PC-9 (cell line): ENCODE measurements around the gene DCLK2. TPM values are rescaled to one million over a fixed set of nuclear protein-coding genes. Genes with fewer than 3 reads are reported as not detected.

Source experiments
- BruUV-seq: library from RNA; stranded (reverse); fragments of 400-500 nt; replicated peaks from 2 replicates; lab custom pipeline; 2021; lab: Mats Ljungman, UMichigan
- CTCF ChIA-PET: fragments of 300-600 bp; sonication (Branson Sonifier 250); formaldehyde crosslinking; loops from one replicate; lab custom pipeline; 2022; ENCODE audit warnings: antibody characterized with exemption; lab: Charles Lee
- POLR2A ChIA-PET: fragments of 300-600 bp; sonication (Branson Sonifier 250); formaldehyde crosslinking; loops from one replicate; lab custom pipeline; 2022; ENCODE audit warnings: antibody characterized with exemption; ENCODE audit not compliant: unreplicated experiment; lab: Charles Lee
- DNase-seq, 2 experiments: peaks; one replicate each; pipeline versions ENCODE4 v3.0.0 to v3.0.0-alpha.2; 2015 to 2022; ENCODE audit warnings: mixed read lengths in 1 of 2
- H2AFZ ChIP-seq: fragments of 200-600 bp; sonication (generic); 2 replicates; pipeline ENCODE4 v1.8.1; 2017; ENCODE audit warnings: antibody characterized with exemption
- H3F3A ChIP-seq: fragments of 200-600 bp; sonication (generic); 2 replicates; pipeline ENCODE4 v1.8.1; 2017; ENCODE audit warnings: antibody characterized with exemption, mild to moderate bottlenecking, low read depth; ENCODE audit not compliant: insufficient read depth
- H3K27ac ChIP-seq: fragments of 200-600 bp; sonication (generic); 2 replicates; pipeline ENCODE4 v1.6.1; 2016; ENCODE audit warnings: mixed run types
- H3K27me3 ChIP-seq: fragments of 200-600 bp; sonication (generic); 2 replicates; pipeline ENCODE4 v1.6.1; 2016; ENCODE audit warnings: low read depth, mixed run types; ENCODE audit not compliant: insufficient read depth
- H3K36me3 ChIP-seq: fragments of 200-600 bp; sonication (generic); 2 replicates; pipeline ENCODE4 v1.6.1; 2016; ENCODE audit warnings: low read depth, mixed run types
- H3K4me1 ChIP-seq: fragments of 200-600 bp; sonication (generic); replicated peaks from 2 replicates; pipeline ENCODE4 v1.6.1; 2016; ENCODE audit warnings: mixed run types; ENCODE audit not compliant: insufficient read depth
- H3K4me2 ChIP-seq: fragments of 200-600 bp; sonication (generic); 2 replicates; pipeline ENCODE4 v1.6.1; 2017; ENCODE audit warnings: mixed run types
- H3K4me3 ChIP-seq: fragments of 200-600 bp; sonication (generic); 2 replicates; pipeline ENCODE4 v1.6.1; 2016; ENCODE audit warnings: mixed run types
- H3K79me2 ChIP-seq: fragments of 200-600 bp; sonication (generic); 2 replicates; pipeline ENCODE4 v1.6.1; 2017; ENCODE audit warnings: low read depth, mixed run types
- H3K9me2 ChIP-seq: fragments of 200-600 bp; sonication (generic); 2 replicates; pipeline ENCODE4 v1.8.1; 2017; ENCODE audit warnings: mild to moderate bottlenecking; ENCODE audit not compliant: insufficient read depth
- H3K9me3 ChIP-seq: fragments of 200-600 bp; sonication (generic); 2 replicates; pipeline ENCODE4 v1.8.1; 2016; ENCODE audit warnings: low read depth; ENCODE audit not compliant: insufficient read depth
- H4K20me1 ChIP-seq: fragments of 200-600 bp; sonication (generic); 2 replicates; pipeline ENCODE4 v1.8.1; 2017; ENCODE audit not compliant: insufficient read depth
- EZH2 ChIP-seq: fragments of 200-600 bp; sonication (generic); IDR thresholded peaks from 2 replicates; pipeline ENCODE4 v1.8.0; 2017; ENCODE audit warnings: antibody characterized with exemption, low read depth
- intact Hi-C: fragments of 100-400 bp; cut with micrococcal nuclease; formaldehyde crosslinking; loops from one replicate; pipeline ENCODE4 v1.10.0; 2022; ENCODE audit not compliant: unreplicated experiment
- total RNA-seq: library from RNA; stranded (reverse); gene quantifications from 2 replicates; pipeline ENCODE4 v1.2.3, GENCODE V29; 2021
- TF ChIP-seq, protein P1 (sequence below): fragments of 200-600 bp; sonication (generic); conservative IDR thresholded peaks from 2 replicates; pipeline ENCODE4 v1.6.1; 2017; ENCODE audit warnings: mixed run types, antibody characterized with exemption, mild to moderate bottlenecking, moderate library complexity

Gene DCLK2
- total RNA-seq, 1 experiment from 2014 or later, result 0.41 TPM

DNA sequence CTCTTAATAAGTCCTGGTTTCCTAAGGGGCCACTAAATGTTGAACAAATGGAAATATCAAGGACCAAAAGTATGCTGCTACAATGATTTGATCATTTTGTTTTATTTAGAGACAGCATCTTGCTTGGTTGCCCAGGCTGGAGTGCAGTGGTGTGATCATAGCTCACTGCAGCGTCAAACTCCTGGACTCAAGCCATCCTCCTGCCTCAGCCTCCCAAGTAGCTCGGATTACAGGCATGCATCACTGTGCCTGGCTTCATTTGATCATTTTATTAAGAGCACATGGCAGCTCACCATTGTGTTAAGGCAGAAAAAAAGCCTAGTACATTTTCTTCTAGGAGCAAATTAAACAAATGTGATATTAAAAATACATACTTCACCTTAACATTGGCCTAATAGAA lies 52.7 kb downstream of the DCLK2 start:
- no TSS peak for BruUV-seq
- Histone ChIP-seq H3K4me1 (peaks cover 15% of the 10 kb centered on the region; the same call in 1 of the 2 replicates), H3K79me2 (no peaks in the 10 kb centered on the region), H3K4me2 (no peak overlapping the region), H3K9me2 (no peaks in the 10 kb centered on the region), H3F3A (no peaks in the 10 kb centered on the region), H4K20me1 (no peaks in the 10 kb centered on the region), H3K27ac (no peak overlapping the region), H3K36me3 (no peaks in the 10 kb centered on the region), H2AFZ (no peak overlapping the region), H3K4me3 (no peak overlapping the region), H3K27me3 (no peaks in the 10 kb centered on the region), H3K9me3 (no peaks in the 10 kb centered on the region)
- CTCF ChIA-PET, result no interaction called here
- intact Hi-C loops, result no loop called here
- TF ChIP-seq EZH2, result no peak
- no peak for DNase-seq
- POLR2A ChIA-PET, result no interaction called here

DNA sequence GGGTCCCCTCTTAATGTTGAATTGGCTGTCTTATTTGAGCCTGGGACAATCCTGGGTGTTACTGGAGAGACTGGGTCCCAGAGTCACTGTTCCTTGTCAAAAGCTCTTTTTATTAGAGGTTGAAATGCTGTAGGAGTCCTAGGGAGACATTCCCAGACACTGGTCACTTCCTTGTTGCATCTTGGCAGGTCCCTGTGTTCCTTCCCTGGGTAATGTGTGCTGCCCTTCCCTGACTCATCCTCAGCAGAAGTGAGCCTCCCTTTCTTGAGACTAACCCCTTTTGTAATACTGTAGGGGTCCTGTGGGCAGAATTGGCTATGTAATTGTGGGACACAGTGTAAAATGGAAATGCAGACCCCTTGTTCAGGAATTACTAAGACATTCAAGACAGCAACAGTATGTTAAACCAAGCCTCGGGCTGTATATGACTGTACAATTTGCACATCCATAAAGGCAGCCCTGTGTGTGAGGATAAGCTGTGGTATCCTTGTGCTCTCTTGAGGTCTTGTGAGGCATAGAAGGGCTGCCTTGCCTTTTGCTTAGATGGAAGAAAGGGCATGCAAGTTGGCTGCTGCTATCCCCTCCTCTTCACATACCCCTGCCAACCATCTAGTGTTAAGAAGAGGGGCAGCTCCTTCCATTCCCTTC lies 53.5 kb downstream of the DCLK2 start:
- no peaks in the 10 kb centered on the region for H3K9me2 ChIP-seq
- no peaks in the 10 kb centered on the region for H3F3A ChIP-seq
- H3K27me3 ChIP-seq, result no peaks in the 10 kb centered on the region
- no peak overlapping the region for H3K27ac ChIP-seq
- no peak overlapping the region for H2AFZ ChIP-seq
- intact Hi-C loops, result no loop called here
- ChIA-PET CTCF (interaction anchor here (0.6 kb wide), 1 partner anchor 13 kb away, joined by 3 read pairs; no protein-coding TSS in a partner anchor), POLR2A (no interaction called here)
- no peak overlapping the region for H3K4me2 ChIP-seq
- H3K79me2 ChIP-seq, result no peaks in the 10 kb centered on the region
- no peaks in the 10 kb centered on the region for H4K20me1 ChIP-seq
- TF ChIP-seq EZH2, result no peak
- TF ChIP-seq, protein P1, sequence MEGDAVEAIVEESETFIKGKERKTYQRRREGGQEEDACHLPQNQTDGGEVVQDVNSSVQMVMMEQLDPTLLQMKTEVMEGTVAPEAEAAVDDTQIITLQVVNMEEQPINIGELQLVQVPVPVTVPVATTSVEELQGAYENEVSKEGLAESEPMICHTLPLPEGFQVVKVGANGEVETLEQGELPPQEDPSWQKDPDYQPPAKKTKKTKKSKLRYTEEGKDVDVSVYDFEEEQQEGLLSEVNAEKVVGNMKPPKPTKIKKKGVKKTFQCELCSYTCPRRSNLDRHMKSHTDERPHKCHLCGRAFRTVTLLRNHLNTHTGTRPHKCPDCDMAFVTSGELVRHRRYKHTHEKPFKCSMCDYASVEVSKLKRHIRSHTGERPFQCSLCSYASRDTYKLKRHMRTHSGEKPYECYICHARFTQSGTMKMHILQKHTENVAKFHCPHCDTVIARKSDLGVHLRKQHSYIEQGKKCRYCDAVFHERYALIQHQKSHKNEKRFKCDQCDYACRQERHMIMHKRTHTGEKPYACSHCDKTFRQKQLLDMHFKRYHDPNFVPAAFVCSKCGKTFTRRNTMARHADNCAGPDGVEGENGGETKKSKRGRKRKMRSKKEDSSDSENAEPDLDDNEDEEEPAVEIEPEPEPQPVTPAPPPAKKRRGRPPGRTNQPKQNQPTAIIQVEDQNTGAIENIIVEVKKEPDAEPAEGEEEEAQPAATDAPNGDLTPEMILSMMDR, result no peak
- no peak overlapping the region for H3K4me3 ChIP-seq
- no peaks in the 10 kb centered on the region for H3K36me3 ChIP-seq
- H3K9me3 ChIP-seq, result no peaks in the 10 kb centered on the region
- DNase-seq, result no peak
- BruUV-seq, result no TSS peak
- H3K4me1 ChIP-seq, result peaks cover 10% of the 10 kb centered on the region; the same call in 1 of the 2 replicates

DNA sequence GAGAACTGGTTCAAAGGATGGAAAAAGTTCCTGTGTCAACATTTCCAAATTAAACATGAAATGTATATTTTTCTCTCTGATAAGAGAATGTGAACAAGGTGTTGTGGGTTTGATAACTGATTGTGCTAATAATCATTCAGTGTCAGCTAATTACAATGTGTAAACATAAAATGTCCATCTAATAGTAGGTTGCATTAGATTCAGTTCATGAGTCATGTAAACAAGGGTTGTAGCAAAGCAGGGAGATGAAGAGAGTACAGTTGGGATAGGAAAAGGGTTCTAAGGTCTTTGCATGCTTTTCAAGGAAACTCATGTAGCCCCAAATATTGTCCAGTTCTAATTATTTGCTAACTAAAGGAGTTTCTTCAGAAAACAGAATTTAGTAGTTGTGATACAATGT lies 55.4 kb downstream of the DCLK2 start:
- H3K36me3 ChIP-seq, result no peaks in the 10 kb centered on the region
- no TSS peak for BruUV-seq
- DNase-seq, result no peak
- intact Hi-C loops, result no loop called here
- H3K4me3 ChIP-seq, result no peak overlapping the region
- H3K9me2 ChIP-seq, result no peaks in the 10 kb centered on the region
- ChIA-PET CTCF (no interaction called here), POLR2A (no interaction called here)
- no peaks in the 10 kb centered on the region for H3K9me3 ChIP-seq
- H4K20me1 ChIP-seq, result no peaks in the 10 kb centered on the region
- H3K4me1 ChIP-seq, result no peaks in the 10 kb centered on the region; the same call in 1 of the 2 replicates
- no peak overlapping the region for H3K27ac ChIP-seq
- no peak for TF ChIP-seq EZH2
- TF ChIP-seq, protein P1, result no peak
- no peaks in the 10 kb centered on the region for H3K79me2 ChIP-seq
- H2AFZ ChIP-seq, result no peak overlapping the region
- no peak overlapping the region for H3K4me2 ChIP-seq
- no peaks in the 10 kb centered on the region for H3F3A ChIP-seq
- no peaks in the 10 kb centered on the region for H3K27me3 ChIP-seq
